Activated T-cell treated with anti-CD3 and anti-CD28 coated beads for 24 hours (primary cell): ENCODE data around the gene FOXD1.
"Not testable (repeated sequence)": the region's sequence is repeated elsewhere in the genome, so short reads cannot be mapped to it uniquely, and the experiment has no call there.

ENCODE experiments used
- DNase-seq: peaks from one replicate; pipeline ENCODE4 v3.0.0-alpha.2; 2020; ENCODE audit warnings: low read depth

The FOXD1 gene

GRCh38 chr5:73448463-73449136 lies at the start of gene FOXD1:
TSS of gene FOXD1 (minus strand) at chr5:73448777. CDS start at chr5:73448362, 415 bp downstream.
- no peak for DNase-seq

- DNase-seq: no peak
Measured at GRCh38 chr5:73497497-73498056, 49.0 kb upstream of the FOXD1 start.

GRCh38 chr5:73496984-73497457 lies 48.4 kb upstream of the FOXD1 start:
- DNase-seq: no peak

- no peak for DNase-seq
Measured at GRCh38 chr5:73495772-73496335, 47.3 kb upstream of the FOXD1 start.

- DNase-seq: no peak
Measured at GRCh38 chr5:73494721-73495120, 46.1 kb upstream of the FOXD1 start.

GRCh38 chr5:73493421-73493820 lies 44.8 kb upstream of the FOXD1 start:
- DNase-seq: no peak

- no peak for DNase-seq
Measured at GRCh38 chr5:73491155-73491554, 42.6 kb upstream of the FOXD1 start.

GRCh38 chr5:73490088-73490487 lies 41.5 kb upstream of the FOXD1 start:
- no peak for DNase-seq

- no peak for DNase-seq
Measured at GRCh38 chr5:73488806-73489205, 40.2 kb upstream of the FOXD1 start.

GRCh38 chr5:73487815-73488214 lies 39.2 kb upstream of the FOXD1 start:
- DNase-seq: no peak

- DNase-seq: not testable (repeated sequence)
Measured at GRCh38 chr5:73487257-73487656, 38.7 kb upstream of the FOXD1 start.

- no peak for DNase-seq
Measured at GRCh38 chr5:73486119-73486899, 37.7 kb upstream of the FOXD1 start.

GRCh38 chr5:73485715-73486114 lies 37.1 kb upstream of the FOXD1 start:
- no peak for DNase-seq

- no peak for DNase-seq
Measured at GRCh38 chr5:73484511-73484910, 35.9 kb upstream of the FOXD1 start.

- DNase-seq: no peak
Measured at GRCh38 chr5:73483676-73484075, 35.1 kb upstream of the FOXD1 start.

GRCh38 chr5:73482383-73483136 lies 34.0 kb upstream of the FOXD1 start:
- DNase-seq: no peak

- no peak for DNase-seq
Measured at GRCh38 chr5:73480500-73480899, 31.9 kb upstream of the FOXD1 start.

GRCh38 chr5:73472116-73472515 lies 23.5 kb upstream of the FOXD1 start:
- no peak for DNase-seq

- no peak for DNase-seq
Measured at GRCh38 chr5:73471654-73472053, 23.1 kb upstream of the FOXD1 start.

- DNase-seq: no peak
Measured at GRCh38 chr5:73469878-73470277, 21.3 kb upstream of the FOXD1 start.

- not testable (repeated sequence) for DNase-seq
Measured at GRCh38 chr5:73468638-73469037, 20.1 kb upstream of the FOXD1 start.
